ENCODE results near the gene YPEL1. TPM values are rescaled to one million over a fixed set of nuclear protein-coding genes. Genes with fewer than 3 reads are reported as not detected.
A peak's percentile ranks its signal among the peaks of the same experiment; 100 is the strongest.

The YPEL1 gene
- total RNA-seq, 1 donor from 2014 or later: 32.2 TPM

DNA sequence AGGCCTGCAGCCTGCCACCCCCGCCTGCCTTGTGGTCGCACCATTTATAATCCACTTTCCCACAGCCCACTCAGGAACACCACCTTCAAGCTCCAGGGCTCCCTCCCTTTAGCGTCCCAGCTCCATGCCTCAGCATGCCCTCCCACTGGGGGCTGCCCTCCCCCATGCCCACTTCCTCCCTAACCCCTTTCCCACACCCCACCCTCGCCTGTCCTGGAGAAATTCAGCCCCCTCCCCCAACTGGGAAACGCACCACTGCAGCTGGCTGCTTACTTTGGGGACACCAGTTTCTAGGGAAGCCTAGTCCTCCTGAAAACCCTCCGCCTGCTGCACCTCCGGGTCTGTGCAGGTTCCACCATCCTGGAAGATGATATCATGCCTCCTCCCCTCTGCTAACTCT is 3.4 kb upstream of the YPEL1 start:
- no peak overlapping the region for H3K4me3 ChIP-seq

DNA sequence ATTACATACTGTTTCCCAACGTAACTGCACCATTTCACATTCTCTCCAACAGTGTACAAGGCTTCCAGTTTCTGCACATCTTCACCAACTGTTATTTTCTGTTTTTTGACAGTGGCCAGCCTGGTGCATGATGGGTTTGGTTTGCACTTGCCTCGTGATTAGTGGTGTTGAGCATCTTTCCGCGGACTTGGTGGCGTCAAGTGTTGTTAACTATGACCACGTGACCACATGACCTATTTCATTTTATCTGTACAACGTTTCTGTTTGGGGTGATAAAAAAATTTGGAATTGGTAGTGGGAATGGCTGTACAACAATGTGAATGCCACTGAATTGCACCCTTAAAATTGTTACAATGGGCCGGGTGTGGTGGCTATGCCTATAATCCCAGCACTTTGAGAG is 2.5 kb upstream of the YPEL1 start:
- peaks cover 2% of the 10 kb centered on the region for H3K27me3 Mint-ChIP-seq (ENCODE audit: insufficient read depth, low read depth)
- no peak overlapping the region for H3K27ac ChIP-seq
- H3K27ac Mint-ChIP-seq: no peak overlapping the region
- no peak overlapping the region for H3K4me2 ChIP-seq
- H3F3A ChIP-seq (ENCODE audit: low read depth): peaks cover 6% of the 10 kb centered on the region
- H3K9me3 ChIP-seq (ENCODE audit: low read depth): no peaks in the 10 kb centered on the region
- peaks cover 5% of the 10 kb centered on the region for H3K36me3 ChIP-seq
- TF ChIP-seq CTCF (IDR thresholded peaks at IDR 0.05) (no peak), EZH2phosphoT487 (IDR thresholded peaks at IDR 0.05) (no peak), EZH2 (IDR thresholded peaks at IDR 0.05) (no peak)
- peaks cover 26% of the 10 kb centered on the region for H3K27me3 ChIP-seq
- H3K9ac ChIP-seq: no peak overlapping the region
- peaks cover 16% of the 10 kb centered on the region for H4K20me1 ChIP-seq (ENCODE audit: low read depth)
- DNase-seq (ENCODE audit: low spot score): no peak
- no peak overlapping the region for H3K4me3 Mint-ChIP-seq
- no peak overlapping the region for H2AFZ ChIP-seq (replicated peaks)
- H3K4me1 Mint-ChIP-seq: peaks cover 27% of the 10 kb centered on the region
- H3K9me3 Mint-ChIP-seq: no peaks in the 10 kb centered on the region
- peaks cover 21% of the 10 kb centered on the region for H3K79me2 ChIP-seq (ENCODE audit: low read depth)
- no peaks in the 10 kb centered on the region for H3K36me3 Mint-ChIP-seq
- H3K4me3 ChIP-seq: no peak overlapping the region
- H3K4me1 ChIP-seq: peaks cover 10% of the 10 kb centered on the region

More for the DNA sequence above, 3.4 kb upstream of the YPEL1 start:
- no peaks in the 10 kb centered on the region for H3K9me3 Mint-ChIP-seq
- H3K27ac Mint-ChIP-seq: no peak overlapping the region
- Histone ChIP-seq H3K4me2 (no peak overlapping the region), H3K79me2 (ENCODE audit: low read depth) (peaks cover 12% of the 10 kb centered on the region), H3K36me3 (peaks cover 2% of the 10 kb centered on the region), H3K27ac (no peak overlapping the region), H4K20me1 (ENCODE audit: low read depth) (peaks cover 7% of the 10 kb centered on the region), H2AFZ (replicated peaks) (no peak overlapping the region), H3K27me3 (peaks cover 26% of the 10 kb centered on the region), H3F3A (ENCODE audit: low read depth) (peaks cover 6% of the 10 kb centered on the region), H3K9ac (no peak overlapping the region), H3K4me1 (peaks cover 6% of the 10 kb centered on the region), H3K9me3 (ENCODE audit: low read depth) (no peaks in the 10 kb centered on the region)
- no peak overlapping the region for H3K4me3 Mint-ChIP-seq
- H3K4me1 Mint-ChIP-seq: peaks cover 22% of the 10 kb centered on the region
- DNase-seq (ENCODE audit: low spot score): no peak
- peaks cover 2% of the 10 kb centered on the region for H3K27me3 Mint-ChIP-seq (ENCODE audit: insufficient read depth, low read depth)
- no peaks in the 10 kb centered on the region for H3K36me3 Mint-ChIP-seq
- no peak for TF ChIP-seq EZH2 (IDR thresholded peaks at IDR 0.05)
- no peak for TF ChIP-seq CTCF (IDR thresholded peaks at IDR 0.05)
- TF ChIP-seq EZH2phosphoT487 (IDR thresholded peaks at IDR 0.05): no peak

- peaks cover 26% of the 10 kb centered on the region for H3K27me3 ChIP-seq
- H3K9ac ChIP-seq: no peak overlapping the region
- H3K4me2 ChIP-seq: no peak overlapping the region
- H3K79me2 ChIP-seq (ENCODE audit: low read depth): peaks cover 31% of the 10 kb centered on the region
- no peak overlapping the region for H2AFZ ChIP-seq (replicated peaks)
- Mint-ChIP-seq H3K36me3 (peaks cover 2% of the 10 kb centered on the region), H3K4me1 (peaks cover 27% of the 10 kb centered on the region), H3K4me3 (peak overlapping the region; percentile 75), H3K9me3 (no peaks in the 10 kb centered on the region), H3K27me3 (ENCODE audit: insufficient read depth, low read depth) (peaks cover 2% of the 10 kb centered on the region), H3K27ac (no peak overlapping the region)
- peaks cover 6% of the 10 kb centered on the region for H3F3A ChIP-seq (ENCODE audit: low read depth)
- peaks cover 10% of the 10 kb centered on the region for H3K4me1 ChIP-seq
- no peaks in the 10 kb centered on the region for H3K9me3 ChIP-seq (ENCODE audit: low read depth)
- peaks cover 5% of the 10 kb centered on the region for H3K36me3 ChIP-seq
- H3K27ac ChIP-seq: no peak overlapping the region
- no peak overlapping the region for H3K4me3 ChIP-seq
- DNase-seq (ENCODE audit: low spot score): no peak
- TF ChIP-seq CTCF (IDR thresholded peaks at IDR 0.05) (no peak), EZH2 (IDR thresholded peaks at IDR 0.05) (no peak), EZH2phosphoT487 (IDR thresholded peaks at IDR 0.05) (no peak)
- peaks cover 24% of the 10 kb centered on the region for H4K20me1 ChIP-seq (ENCODE audit: low read depth)
Observed at GRCh38 chr22:21736948-21737347, 1.4 kb upstream of the YPEL1 start.

Data from neural progenitor cell (in vitro differentiated cells).